Activated naive CD8-positive, alpha-beta T cell treated with anti-CD3 and anti-CD28 coated beads, Interleukin-2, amount 10 ng/mL, durations not matched to agents 7 days and 5 days (primary cell): ENCODE data around the gene C1QC. TPM values are rescaled to one million over a fixed set of nuclear protein-coding genes. Genes with fewer than 3 reads are reported as not detected.

Experiments used
- ATAC-seq: fragments of 150-1000 bp; cut with Tn5 transposase; one replicate; pipeline ENCODE4 v1.10.0; 2021; ENCODE audit warnings: low read depth, moderate library complexity
- POLR2A ChIA-PET: fragments of 350-600 bp; sonication (Branson Sonifier 250); formaldehyde crosslinking; loops from one replicate; lab custom pipeline; 2021; ENCODE audit warnings: antibody characterized with exemption; lab: Charles Lee
- DNase-seq: peaks from one replicate; pipeline ENCODE4 v3.0.0; 2021
- H3K27ac Mint-ChIP-seq: one replicate; pipeline ENCODE4 v1.8.0; 2022; ENCODE audit warnings: mild to moderate bottlenecking, mixed read lengths
- H3K27me3 Mint-ChIP-seq: one replicate; pipeline ENCODE4 v1.8.0; 2022; ENCODE audit warnings: mild to moderate bottlenecking, moderate library complexity, mixed read lengths
- H3K36me3 Mint-ChIP-seq: one replicate; pipeline ENCODE4 v1.8.0; 2021; ENCODE audit warnings: mild to moderate bottlenecking, mixed read lengths
- H3K4me1 Mint-ChIP-seq: one replicate; pipeline ENCODE4 v1.8.0; 2021; ENCODE audit warnings: mixed read lengths
- H3K4me3 Mint-ChIP-seq: one replicate; pipeline ENCODE4 v1.8.0; 2022; ENCODE audit warnings: mild to moderate bottlenecking, moderate library complexity, mixed read lengths
- H3K9me3 Mint-ChIP-seq: one replicate; pipeline ENCODE4 v1.8.0; 2021; ENCODE audit warnings: mixed read lengths
- total RNA-seq, 2 experiments: library from RNA; stranded (reverse); gene quantifications; one replicate each; pipeline ENCODE4 v1.2.3, GENCODE V29; 2021

Gene C1QC
- total RNA-seq: 1 to 10 TPM; 1.3 to 1.7 TPM

- POLR2A ChIA-PET: no interaction called here
- Mint-ChIP-seq H3K27me3 (no peaks in the 10 kb centered on the region), H3K9me3 (no peaks in the 10 kb centered on the region)
Measured at GRCh38 chr1:22643381-22643780, at the start of gene C1QC. Gene C1QC (plus strand): TSS chr1:22643633. CDS start chr1:22644024, 391 bp downstream.

GRCh38 chr1:22594396-22594795, 49.0 kb upstream of the C1QC start:
- DNase-seq (no peak), ATAC-seq (no peak)
- H3K4me1 Mint-ChIP-seq: no peaks in the 10 kb centered on the region
- no peak overlapping the region for H3K4me3 Mint-ChIP-seq
- peaks cover 17% of the 10 kb centered on the region for H3K27me3 Mint-ChIP-seq
- H3K9me3 Mint-ChIP-seq: no peaks in the 10 kb centered on the region
- POLR2A ChIA-PET: no interaction called here
- H3K27ac Mint-ChIP-seq: no peak overlapping the region
- H3K36me3 Mint-ChIP-seq: no peaks in the 10 kb centered on the region

More at GRCh38 chr1:22643381-22643780, at the start of gene C1QC:
- no peak for ATAC-seq
- Mint-ChIP-seq H3K27ac (no peak within 1 kb of the TSS), H3K36me3 (no peaks in the 10 kb centered on the region), H3K4me3 (no peak within 1 kb of the TSS), H3K4me1 (peaks cover 1% of the 10 kb centered on the region)
- no peak for DNase-seq

- POLR2A ChIA-PET: no interaction called here
- ATAC-seq: no peak
- no peak overlapping the region for H3K4me3 Mint-ChIP-seq
- no peaks in the 10 kb centered on the region for H3K9me3 Mint-ChIP-seq
- H3K27ac Mint-ChIP-seq: no peak overlapping the region
- no peak for DNase-seq
- peaks cover 15% of the 10 kb centered on the region for H3K27me3 Mint-ChIP-seq
- no peaks in the 10 kb centered on the region for H3K4me1 Mint-ChIP-seq
- no peaks in the 10 kb centered on the region for H3K36me3 Mint-ChIP-seq
Measured at GRCh38 chr1:22595108-22595507, 48.3 kb upstream of the C1QC start.

GRCh38 chr1:22597301-22597965, 46.0 kb upstream of the C1QC start:
- H3K9me3 Mint-ChIP-seq: no peaks in the 10 kb centered on the region
- peaks cover 5% of the 10 kb centered on the region for H3K27me3 Mint-ChIP-seq
- no peaks in the 10 kb centered on the region for H3K4me1 Mint-ChIP-seq
- DNase-seq: no peak
- H3K36me3 Mint-ChIP-seq: no peaks in the 10 kb centered on the region
- POLR2A ChIA-PET: no interaction called here
- H3K27ac Mint-ChIP-seq: no peak overlapping the region
- H3K4me3 Mint-ChIP-seq: no peak overlapping the region
- no peak for ATAC-seq

GRCh38 chr1:22597996-22598395, 45.4 kb upstream of the C1QC start:
- H3K4me1 Mint-ChIP-seq: no peaks in the 10 kb centered on the region
- H3K27ac Mint-ChIP-seq: no peak overlapping the region
- H3K27me3 Mint-ChIP-seq: peaks cover 4% of the 10 kb centered on the region
- no peaks in the 10 kb centered on the region for H3K9me3 Mint-ChIP-seq
- no peaks in the 10 kb centered on the region for H3K36me3 Mint-ChIP-seq
- ATAC-seq: no peak
- DNase-seq: no peak
- POLR2A ChIA-PET: no interaction called here
- no peak overlapping the region for H3K4me3 Mint-ChIP-seq

- ATAC-seq (no peak), DNase-seq (no peak)
- H3K9me3 Mint-ChIP-seq: no peaks in the 10 kb centered on the region
- H3K36me3 Mint-ChIP-seq: no peaks in the 10 kb centered on the region
- H3K4me1 Mint-ChIP-seq: no peaks in the 10 kb centered on the region
- peaks cover 5% of the 10 kb centered on the region for H3K27me3 Mint-ChIP-seq
- POLR2A ChIA-PET: no interaction called here
- H3K27ac Mint-ChIP-seq: no peak overlapping the region
- H3K4me3 Mint-ChIP-seq: no peak overlapping the region
Measured at GRCh38 chr1:22598736-22599135, 44.7 kb upstream of the C1QC start.

- Mint-ChIP-seq H3K27me3 (peaks cover 12% of the 10 kb centered on the region), H3K4me3 (no peak overlapping the region), H3K9me3 (no peaks in the 10 kb centered on the region), H3K27ac (no peak overlapping the region), H3K4me1 (no peaks in the 10 kb centered on the region), H3K36me3 (no peaks in the 10 kb centered on the region)
- ATAC-seq (no peak), DNase-seq (no peak)
- POLR2A ChIA-PET: no interaction called here
Measured at GRCh38 chr1:22600071-22600816, 43.2 kb upstream of the C1QC start.

GRCh38 chr1:22600817-22601605, 42.4 kb upstream of the C1QC start:
- H3K27ac Mint-ChIP-seq: no peak overlapping the region
- POLR2A ChIA-PET: no interaction called here

GRCh38 chr1:22601610-22602009, 41.8 kb upstream of the C1QC start:
- peaks cover 20% of the 10 kb centered on the region for H3K27me3 Mint-ChIP-seq
- no peak for DNase-seq
- no peak overlapping the region for H3K27ac Mint-ChIP-seq
- POLR2A ChIA-PET: no interaction called here
- ATAC-seq: no peak
- H3K4me1 Mint-ChIP-seq: no peaks in the 10 kb centered on the region
- H3K36me3 Mint-ChIP-seq: no peaks in the 10 kb centered on the region
- no peak overlapping the region for H3K4me3 Mint-ChIP-seq
- no peaks in the 10 kb centered on the region for H3K9me3 Mint-ChIP-seq

More at GRCh38 chr1:22600817-22601605, 42.4 kb upstream of the C1QC start:
- H3K4me1 Mint-ChIP-seq: no peaks in the 10 kb centered on the region
- H3K4me3 Mint-ChIP-seq: no peak overlapping the region
- H3K36me3 Mint-ChIP-seq: no peaks in the 10 kb centered on the region
- ATAC-seq (no peak), DNase-seq (no peak)
- H3K9me3 Mint-ChIP-seq: no peaks in the 10 kb centered on the region
- H3K27me3 Mint-ChIP-seq: peaks cover 17% of the 10 kb centered on the region

- POLR2A ChIA-PET: no interaction called here
- no peaks in the 10 kb centered on the region for H3K4me1 Mint-ChIP-seq
Measured at GRCh38 chr1:22602060-22602740, 41.2 kb upstream of the C1QC start.

GRCh38 chr1:22606161-22606560, 37.3 kb upstream of the C1QC start:
- no peak for DNase-seq
- ATAC-seq: no peak
- Mint-ChIP-seq H3K27ac (no peak overlapping the region), H3K27me3 (peaks cover 21% of the 10 kb centered on the region), H3K4me1 (no peaks in the 10 kb centered on the region), H3K36me3 (no peaks in the 10 kb centered on the region), H3K4me3 (no peak overlapping the region), H3K9me3 (no peaks in the 10 kb centered on the region)
- POLR2A ChIA-PET: no interaction called here

More at GRCh38 chr1:22602060-22602740, 41.2 kb upstream of the C1QC start:
- Mint-ChIP-seq H3K4me3 (no peak overlapping the region), H3K36me3 (no peaks in the 10 kb centered on the region), H3K27ac (no peak overlapping the region), H3K9me3 (no peaks in the 10 kb centered on the region), H3K27me3 (peaks cover 20% of the 10 kb centered on the region)
- ATAC-seq (no peak), DNase-seq (no peak)

GRCh38 chr1:22607154-22607553, 36.3 kb upstream of the C1QC start:
- no peak overlapping the region for H3K27ac Mint-ChIP-seq
- H3K4me1 Mint-ChIP-seq: no peaks in the 10 kb centered on the region
- no peaks in the 10 kb centered on the region for H3K36me3 Mint-ChIP-seq
- no peaks in the 10 kb centered on the region for H3K9me3 Mint-ChIP-seq
- peaks cover 23% of the 10 kb centered on the region for H3K27me3 Mint-ChIP-seq
- ATAC-seq (no peak), DNase-seq (no peak)
- no peak overlapping the region for H3K4me3 Mint-ChIP-seq
- POLR2A ChIA-PET: no interaction called here

- no peak overlapping the region for H3K4me3 Mint-ChIP-seq
- ATAC-seq (no peak), DNase-seq (no peak)
- POLR2A ChIA-PET: no interaction called here
- H3K4me1 Mint-ChIP-seq: no peaks in the 10 kb centered on the region
- H3K27ac Mint-ChIP-seq: no peak overlapping the region
- H3K9me3 Mint-ChIP-seq: no peaks in the 10 kb centered on the region
- no peaks in the 10 kb centered on the region for H3K36me3 Mint-ChIP-seq
- peaks cover 23% of the 10 kb centered on the region for H3K27me3 Mint-ChIP-seq
Measured at GRCh38 chr1:22608361-22608760, 35.1 kb upstream of the C1QC start.
